PC-9 (cell line): ENCODE results near the gene PFKP. TPM values are rescaled to one million over a fixed set of nuclear protein-coding genes. Genes with fewer than 3 reads are reported as not detected.

Source experiments
- BruUV-seq: library from RNA; stranded (reverse); fragments of 400-500 nt; replicated peaks from 2 replicates; lab custom pipeline; 2021; lab: Mats Ljungman, UMichigan
- CTCF ChIA-PET: fragments of 300-600 bp; sonication (Branson Sonifier 250); formaldehyde crosslinking; loops from one replicate; lab custom pipeline; 2022; ENCODE audit warnings: antibody characterized with exemption; lab: Charles Lee
- POLR2A ChIA-PET: fragments of 300-600 bp; sonication (Branson Sonifier 250); formaldehyde crosslinking; loops from one replicate; lab custom pipeline; 2022; ENCODE audit warnings: antibody characterized with exemption; ENCODE audit not compliant: unreplicated experiment; lab: Charles Lee
- DNase-seq, 2 experiments: peaks; one replicate each; pipeline versions ENCODE4 v3.0.0 to v3.0.0-alpha.2; 2015 to 2022; ENCODE audit warnings: mixed read lengths in 1 of 2
- H2AFZ ChIP-seq: fragments of 200-600 bp; sonication (generic); 2 replicates; pipeline ENCODE4 v1.8.1; 2017; ENCODE audit warnings: antibody characterized with exemption
- H3F3A ChIP-seq: fragments of 200-600 bp; sonication (generic); 2 replicates; pipeline ENCODE4 v1.8.1; 2017; ENCODE audit warnings: antibody characterized with exemption, mild to moderate bottlenecking, low read depth; ENCODE audit not compliant: insufficient read depth
- H3K27ac ChIP-seq: fragments of 200-600 bp; sonication (generic); 2 replicates; pipeline ENCODE4 v1.6.1; 2016; ENCODE audit warnings: mixed run types
- H3K27me3 ChIP-seq: fragments of 200-600 bp; sonication (generic); 2 replicates; pipeline ENCODE4 v1.6.1; 2016; ENCODE audit warnings: low read depth, mixed run types; ENCODE audit not compliant: insufficient read depth
- H3K36me3 ChIP-seq: fragments of 200-600 bp; sonication (generic); 2 replicates; pipeline ENCODE4 v1.6.1; 2016; ENCODE audit warnings: low read depth, mixed run types
- H3K4me1 ChIP-seq: fragments of 200-600 bp; sonication (generic); replicated peaks from 2 replicates; pipeline ENCODE4 v1.6.1; 2016; ENCODE audit warnings: mixed run types; ENCODE audit not compliant: insufficient read depth
- H3K4me2 ChIP-seq: fragments of 200-600 bp; sonication (generic); 2 replicates; pipeline ENCODE4 v1.6.1; 2017; ENCODE audit warnings: mixed run types
- H3K4me3 ChIP-seq: fragments of 200-600 bp; sonication (generic); 2 replicates; pipeline ENCODE4 v1.6.1; 2016; ENCODE audit warnings: mixed run types
- H3K79me2 ChIP-seq: fragments of 200-600 bp; sonication (generic); 2 replicates; pipeline ENCODE4 v1.6.1; 2017; ENCODE audit warnings: low read depth, mixed run types
- H3K9me2 ChIP-seq: fragments of 200-600 bp; sonication (generic); 2 replicates; pipeline ENCODE4 v1.8.1; 2017; ENCODE audit warnings: mild to moderate bottlenecking; ENCODE audit not compliant: insufficient read depth
- H3K9me3 ChIP-seq: fragments of 200-600 bp; sonication (generic); 2 replicates; pipeline ENCODE4 v1.8.1; 2016; ENCODE audit warnings: low read depth; ENCODE audit not compliant: insufficient read depth
- H4K20me1 ChIP-seq: fragments of 200-600 bp; sonication (generic); 2 replicates; pipeline ENCODE4 v1.8.1; 2017; ENCODE audit not compliant: insufficient read depth
- EZH2 ChIP-seq: fragments of 200-600 bp; sonication (generic); IDR thresholded peaks from 2 replicates; pipeline ENCODE4 v1.8.0; 2017; ENCODE audit warnings: antibody characterized with exemption, low read depth
- intact Hi-C: fragments of 100-400 bp; cut with micrococcal nuclease; formaldehyde crosslinking; loops from one replicate; pipeline ENCODE4 v1.10.0; 2022; ENCODE audit not compliant: unreplicated experiment
- total RNA-seq: library from RNA; stranded (reverse); gene quantifications from 2 replicates; pipeline ENCODE4 v1.2.3, GENCODE V29; 2021
- TF ChIP-seq, protein P1 (sequence below): fragments of 200-600 bp; sonication (generic); conservative IDR thresholded peaks from 2 replicates; pipeline ENCODE4 v1.6.1; 2017; ENCODE audit warnings: mixed run types, antibody characterized with exemption, mild to moderate bottlenecking, moderate library complexity

PFKP gene
- total RNA-seq, 1 experiment from 2014 or later: 234 TPM

DNA sequence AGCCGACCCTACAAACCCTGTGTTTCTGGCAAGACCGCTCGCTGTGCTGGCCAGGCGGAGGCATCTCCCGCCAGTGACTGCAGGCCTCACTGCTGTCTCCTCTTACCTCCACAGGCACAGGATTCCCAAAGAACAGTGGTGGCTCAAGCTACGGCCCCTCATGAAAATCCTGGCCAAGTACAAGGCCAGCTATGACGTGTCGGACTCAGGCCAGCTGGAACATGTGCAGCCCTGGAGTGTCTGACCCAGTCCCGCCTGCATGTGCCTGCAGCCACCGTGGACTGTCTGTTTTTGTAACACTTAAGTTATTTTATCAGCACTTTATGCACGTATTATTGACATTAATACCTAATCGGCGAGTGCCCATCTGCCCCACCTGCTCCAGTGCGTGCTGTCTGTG is 69.0 kb downstream of the PFKP start:
- Histone ChIP-seq H3K79me2 (no peaks in the 10 kb centered on the region), H3F3A (peaks cover 17% of the 10 kb centered on the region), H3K27me3 (no peaks in the 10 kb centered on the region), H4K20me1 (no peaks in the 10 kb centered on the region), H3K4me1 (peaks cover 4% of the 10 kb centered on the region; the same call in 1 of the 2 replicates), H3K4me2 (no peak overlapping the region), H3K27ac (no peak overlapping the region), H3K4me3 (no peak overlapping the region), H3K9me3 (no peaks in the 10 kb centered on the region), H2AFZ (no peak overlapping the region), H3K9me2 (no peaks in the 10 kb centered on the region), H3K36me3 (peaks cover 11% of the 10 kb centered on the region; the same call in 1 of the 2 replicates)
- intact Hi-C loops: no loop called here
- no TSS peak for BruUV-seq
- CTCF ChIA-PET: no interaction called here
- no peak for DNase-seq
- no peak for TF ChIP-seq EZH2
- TF ChIP-seq, protein P1, sequence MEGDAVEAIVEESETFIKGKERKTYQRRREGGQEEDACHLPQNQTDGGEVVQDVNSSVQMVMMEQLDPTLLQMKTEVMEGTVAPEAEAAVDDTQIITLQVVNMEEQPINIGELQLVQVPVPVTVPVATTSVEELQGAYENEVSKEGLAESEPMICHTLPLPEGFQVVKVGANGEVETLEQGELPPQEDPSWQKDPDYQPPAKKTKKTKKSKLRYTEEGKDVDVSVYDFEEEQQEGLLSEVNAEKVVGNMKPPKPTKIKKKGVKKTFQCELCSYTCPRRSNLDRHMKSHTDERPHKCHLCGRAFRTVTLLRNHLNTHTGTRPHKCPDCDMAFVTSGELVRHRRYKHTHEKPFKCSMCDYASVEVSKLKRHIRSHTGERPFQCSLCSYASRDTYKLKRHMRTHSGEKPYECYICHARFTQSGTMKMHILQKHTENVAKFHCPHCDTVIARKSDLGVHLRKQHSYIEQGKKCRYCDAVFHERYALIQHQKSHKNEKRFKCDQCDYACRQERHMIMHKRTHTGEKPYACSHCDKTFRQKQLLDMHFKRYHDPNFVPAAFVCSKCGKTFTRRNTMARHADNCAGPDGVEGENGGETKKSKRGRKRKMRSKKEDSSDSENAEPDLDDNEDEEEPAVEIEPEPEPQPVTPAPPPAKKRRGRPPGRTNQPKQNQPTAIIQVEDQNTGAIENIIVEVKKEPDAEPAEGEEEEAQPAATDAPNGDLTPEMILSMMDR: no peak
- POLR2A ChIA-PET: no interaction called here

DNA sequence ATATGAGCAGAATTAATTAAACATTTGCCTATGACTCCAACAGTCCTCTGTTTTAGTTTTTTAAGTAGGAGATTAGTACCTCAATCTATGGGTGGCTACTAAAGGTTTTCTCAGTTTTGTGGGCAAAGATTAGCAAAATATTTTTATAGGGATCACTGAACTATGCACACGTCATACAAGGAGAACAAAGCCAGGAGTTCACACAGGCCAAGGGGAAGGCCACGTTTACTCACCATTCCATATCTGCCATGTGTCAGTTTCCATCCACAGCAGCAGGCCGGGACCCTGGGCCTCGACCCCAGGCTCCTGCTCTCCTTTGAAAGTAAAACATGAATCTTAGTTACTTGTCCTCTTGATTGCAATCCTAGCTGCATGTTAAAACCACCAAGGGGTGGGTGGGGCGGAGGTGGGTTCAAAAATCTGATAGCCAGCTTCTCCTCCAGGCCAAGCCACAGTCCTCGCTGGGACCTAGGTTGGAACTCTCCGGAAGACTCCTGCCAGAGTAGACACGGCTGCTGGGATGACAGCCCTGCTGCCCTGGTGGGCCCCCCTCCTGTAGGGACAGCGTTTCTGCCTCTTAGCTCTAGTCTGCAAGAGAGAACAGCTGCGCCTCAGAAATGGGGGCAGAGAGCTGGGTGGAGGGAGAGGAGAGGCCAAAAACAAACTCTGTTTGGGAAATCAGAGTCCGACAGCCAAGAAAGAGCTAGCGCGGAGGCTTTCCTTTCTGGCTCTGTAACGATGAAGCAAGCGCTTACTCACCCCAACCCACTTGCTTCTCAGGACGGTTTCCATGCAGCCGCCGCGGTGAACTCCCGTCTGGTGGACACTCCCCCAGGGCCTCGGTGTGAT is 69.6 kb downstream of the PFKP start:
- Histone ChIP-seq H3K27me3 (no peaks in the 10 kb centered on the region), H3K79me2 (no peaks in the 10 kb centered on the region), H3F3A (peaks cover 15% of the 10 kb centered on the region), H3K9me3 (no peaks in the 10 kb centered on the region), H3K9me2 (no peaks in the 10 kb centered on the region), H2AFZ (no peak overlapping the region), H3K4me1 (no peaks in the 10 kb centered on the region), H3K4me2 (no peak overlapping the region), H3K27ac (no peak overlapping the region), H3K4me3 (no peak overlapping the region), H4K20me1 (no peaks in the 10 kb centered on the region), H3K36me3 (0 out of 2 replicates have a peak, but pooled peaks cover 11% of the 10 kb centered on the region)
- intact Hi-C loops: no loop called here
- no TSS peak for BruUV-seq
- POLR2A ChIA-PET: no interaction called here
- CTCF ChIA-PET: no interaction called here
- no peak for DNase-seq
- TF ChIP-seq, protein P1: no peak
- no peak for TF ChIP-seq EZH2

DNA sequence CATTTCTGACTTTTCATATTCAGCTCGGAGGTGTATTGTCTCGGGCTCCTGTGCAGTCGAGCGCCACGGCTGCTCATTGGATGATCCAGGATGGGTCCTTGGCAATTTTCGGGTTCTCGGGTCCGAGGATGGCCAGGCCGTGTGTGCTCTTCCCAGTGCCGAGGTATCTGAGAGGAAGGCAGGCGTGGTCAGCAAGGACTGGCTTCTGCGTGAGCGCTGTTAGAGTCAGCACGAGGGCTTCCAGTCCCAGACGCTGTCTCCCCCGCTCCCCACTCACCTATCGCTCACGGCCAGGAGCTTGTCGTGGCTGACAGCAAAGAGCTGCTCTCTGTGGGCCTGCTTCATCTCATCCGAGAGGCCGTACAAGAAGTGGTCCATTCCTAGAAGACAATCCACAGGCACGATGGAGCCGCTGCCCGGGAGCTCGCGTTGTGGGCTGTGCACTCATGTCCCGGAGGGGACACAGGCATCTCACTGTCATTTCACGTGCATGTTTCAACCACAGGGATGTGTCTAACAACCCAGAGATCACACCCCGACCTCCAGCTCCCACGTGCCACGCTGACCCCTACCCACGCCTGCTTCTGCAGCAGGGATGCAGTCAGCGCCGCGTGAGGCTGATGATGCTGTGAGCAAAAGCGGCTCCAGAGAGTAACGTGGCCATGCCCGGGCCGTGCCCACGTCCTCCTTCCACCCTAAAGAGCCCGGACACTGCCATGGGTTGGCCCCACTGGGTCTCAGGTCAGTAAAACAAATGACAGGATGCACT is 70.8 kb downstream of the PFKP start:
- CTCF ChIA-PET: no interaction called here
- POLR2A ChIA-PET: no interaction called here
- 0 out of 2 replicates have a peak, but pooled peaks cover 11% of the 10 kb centered on the region for H3K36me3 ChIP-seq

More for the DNA sequence above, 70.8 kb downstream of the PFKP start:
- Histone ChIP-seq H4K20me1 (no peaks in the 10 kb centered on the region), H3F3A (peaks cover 15% of the 10 kb centered on the region), H3K4me2 (no peak overlapping the region), H3K4me1 (no peaks in the 10 kb centered on the region), H3K9me3 (no peaks in the 10 kb centered on the region), H3K27me3 (no peaks in the 10 kb centered on the region), H3K9me2 (no peaks in the 10 kb centered on the region), H3K79me2 (no peaks in the 10 kb centered on the region), H3K4me3 (no peak overlapping the region), H3K27ac (no peak overlapping the region), H2AFZ (no peak overlapping the region)
- intact Hi-C loops: no loop called here
- DNase-seq: no peak
- BruUV-seq: no TSS peak
- TF ChIP-seq, protein P1: no peak
- no peak for TF ChIP-seq EZH2
